GM19193 (cell line): Measurements from ENCODE around the gene ABCA12.

ENCODE experiments used
- POLR2A ChIP-seq: IDR thresholded peaks from 4 replicates; pipeline ENCODE4 v1.6.1; 2011; ENCODE audit not compliant: insufficient read depth, insufficient read length; ENCODE audit errors: extremely low read depth

ABCA12 gene

GRCh38 chr2:215143458-215143857 is 5.0 kb upstream of the ABCA12 start:
- no peak for TF ChIP-seq POLR2A

- no peak for TF ChIP-seq POLR2A
Measured at GRCh38 chr2:215141706-215142105, 3.3 kb upstream of the ABCA12 start.

- no peak for TF ChIP-seq POLR2A
Measured at GRCh38 chr2:215140166-215140707, 1.8 kb upstream of the ABCA12 start.

GRCh38 chr2:215137741-215138340 is 585 bp downstream of the ABCA12 start:
- TF ChIP-seq POLR2A, result no peak

- no peak for TF ChIP-seq POLR2A
Measured at GRCh38 chr2:215137329-215137686, 1.1 kb downstream of the ABCA12 start.

- no peak for TF ChIP-seq POLR2A
Measured at GRCh38 chr2:215136669-215137328, 1.6 kb downstream of the ABCA12 start.

GRCh38 chr2:215120401-215120800 is 18.0 kb downstream of the ABCA12 start:
- TF ChIP-seq POLR2A, result no peak

- no peak for TF ChIP-seq POLR2A
Measured at GRCh38 chr2:215119847-215120246, 18.6 kb downstream of the ABCA12 start.

- TF ChIP-seq POLR2A, result no peak
Measured at GRCh38 chr2:215110918-215111317, 27.5 kb downstream of the ABCA12 start.

GRCh38 chr2:215107216-215108056 is 31.0 kb downstream of the ABCA12 start:
- TF ChIP-seq POLR2A, result no peak

GRCh38 chr2:215105607-215106354 is 32.6 kb downstream of the ABCA12 start:
- no peak for TF ChIP-seq POLR2A

- no peak for TF ChIP-seq POLR2A
Measured at GRCh38 chr2:215104226-215104625, 34.2 kb downstream of the ABCA12 start.

- no peak for TF ChIP-seq POLR2A
Measured at GRCh38 chr2:215098875-215099274, 39.6 kb downstream of the ABCA12 start.

- TF ChIP-seq POLR2A, result no peak
Measured at GRCh38 chr2:215084080-215084479, 54.3 kb downstream of the ABCA12 start.

- TF ChIP-seq POLR2A, result no peak
Measured at GRCh38 chr2:215083146-215083545, 55.3 kb downstream of the ABCA12 start.
